Stimulated activated CD8-positive, alpha-beta memory T cell treated with anti-CD3 and anti-CD28 coated beads, Interleukin-12 subunit alpha, Interleukin-12 subunit beta, amount 100 ng/mL, for 24 hours (primary cell): ENCODE data around the gene TBX5.

Experiments
- DNase-seq: peaks from one replicate; pipeline ENCODE4 v3.0.0-alpha.2; 2020; ENCODE audit errors: extremely low read depth

The TBX5 gene

GRCh38 chr12:114430306-114430705 is 24.4 kb upstream of the TBX5 start:
- no peak for DNase-seq

GRCh38 chr12:114425031-114425626 is 19.2 kb upstream of the TBX5 start:
- no peak for DNase-seq

GRCh38 chr12:114420944-114421335 is 15.0 kb upstream of the TBX5 start:
- no peak for DNase-seq

GRCh38 chr12:114420182-114420943 is 14.4 kb upstream of the TBX5 start:
- DNase-seq, result no peak

GRCh38 chr12:114416028-114416427 is 10.1 kb upstream of the TBX5 start:
- DNase-seq, result no peak

GRCh38 chr12:114415525-114415868 is 9.6 kb upstream of the TBX5 start:
- no peak for DNase-seq

GRCh38 chr12:114414866-114415524 is 9.1 kb upstream of the TBX5 start:
- DNase-seq, result no peak

GRCh38 chr12:114414031-114414865 is 8.3 kb upstream of the TBX5 start:
- DNase-seq, result no peak

- no peak for DNase-seq
These were observed 7.1 kb upstream of the TBX5 start for GRCh38 chr12:114412825-114413749.

GRCh38 chr12:114412307-114412706 is 6.4 kb upstream of the TBX5 start:
- DNase-seq, result no peak

- DNase-seq, result no peak
These were observed 5.3 kb upstream of the TBX5 start for GRCh38 chr12:114411071-114411837.

- DNase-seq, result no peak
These were observed 4.1 kb upstream of the TBX5 start for GRCh38 chr12:114409852-114410600.

- no peak for DNase-seq
These were observed 3.2 kb upstream of the TBX5 start for GRCh38 chr12:114408886-114409851.

GRCh38 chr12:114408471-114408885 is 2.5 kb upstream of the TBX5 start:
- no peak for DNase-seq

- no peak for DNase-seq
These were observed 2.0 kb upstream of the TBX5 start for GRCh38 chr12:114407842-114408411.

- DNase-seq, result no peak
These were observed 1.3 kb upstream of the TBX5 start for GRCh38 chr12:114406984-114407841.

- no peak for DNase-seq
These were observed 506 bp upstream of the TBX5 start for GRCh38 chr12:114406316-114406983.
